ENCODE results near the gene FAM241B. TPM values are rescaled to one million over a fixed set of nuclear protein-coding genes. Genes with fewer than 3 reads are reported as not detected.

Gene FAM241B
- total RNA-seq, result 42.4 and 44.2 TPM in 2 replicates
- long read RNA-seq, transcript FAM241B-203 (3 exons, 746 nt), result minor isoform, 9 of 49 reads
- long read RNA-seq, transcript FAM241B-201 (4 exons, 1,065 nt), result major isoform, 27 of 49 reads
- long read RNA-seq, partial matches to known transcripts, result 5 of 49 reads
- long read RNA-seq, other reads (novel, unspliced or antisense), result 8 of 49 reads

- peak; percentile 99 for TF ChIP-seq CTCF (IDR thresholded peaks at IDR 0.05; ENCODE audit: unreplicated experiment)
- Mint-ChIP-seq H3K4me1 (ENCODE audit: low read depth) (peaks cover 9% of the 10 kb centered on the region), H3K9me3 (ENCODE audit: low read depth) (peaks cover 3% of the 10 kb centered on the region), H3K36me3 (ENCODE audit: insufficient read depth) (peaks cover 15% of the 10 kb centered on the region), H3K27me3 (peaks cover 8% of the 10 kb centered on the region), H3K27ac (peak within 1 kb of the TSS; percentile 93), H3K4me3 (ENCODE audit: low read depth) (peak within 1 kb of the TSS; percentile 84)
- peak; percentile 85 for DNase-seq (ENCODE audit: low spot score, unreplicated experiment)
Measured at GRCh38 chr10:69629897-69630650, at the start of gene FAM241B. FAM241B (plus strand) TSS chr10:69630247; CDS start chr10:69631744, 1,497 bp downstream.

- TF ChIP-seq CTCF (IDR thresholded peaks at IDR 0.05; ENCODE audit: unreplicated experiment), result no peak
- H3K27me3 Mint-ChIP-seq, result peaks cover 65% of the 10 kb centered on the region
- H3K4me1 Mint-ChIP-seq (ENCODE audit: low read depth), result no peaks in the 10 kb centered on the region
- H3K36me3 Mint-ChIP-seq (ENCODE audit: insufficient read depth), result no peaks in the 10 kb centered on the region
- H3K4me3 Mint-ChIP-seq (ENCODE audit: low read depth), result no peak overlapping the region
- DNase-seq (ENCODE audit: low spot score, unreplicated experiment), result no peak
- no peaks in the 10 kb centered on the region for H3K9me3 Mint-ChIP-seq (ENCODE audit: low read depth)
- H3K27ac Mint-ChIP-seq, result no peak overlapping the region
Measured at GRCh38 chr10:69580435-69580834, 49.6 kb upstream of the FAM241B start.

- no peaks in the 10 kb centered on the region for H3K36me3 Mint-ChIP-seq (ENCODE audit: insufficient read depth)
- H3K4me1 Mint-ChIP-seq (ENCODE audit: low read depth), result no peaks in the 10 kb centered on the region
- no peak overlapping the region for H3K27ac Mint-ChIP-seq
- no peak for TF ChIP-seq CTCF (IDR thresholded peaks at IDR 0.05; ENCODE audit: unreplicated experiment)
- no peaks in the 10 kb centered on the region for H3K9me3 Mint-ChIP-seq (ENCODE audit: low read depth)
- DNase-seq (ENCODE audit: low spot score, unreplicated experiment), result no peak
- no peak overlapping the region for H3K4me3 Mint-ChIP-seq (ENCODE audit: low read depth)
- peaks cover 51% of the 10 kb centered on the region for H3K27me3 Mint-ChIP-seq
Measured at GRCh38 chr10:69583106-69583505, 46.9 kb upstream of the FAM241B start.

- H3K27ac Mint-ChIP-seq, result no peak overlapping the region
- no peaks in the 10 kb centered on the region for H3K9me3 Mint-ChIP-seq (ENCODE audit: low read depth)
- no peaks in the 10 kb centered on the region for H3K36me3 Mint-ChIP-seq (ENCODE audit: insufficient read depth)
- peaks cover 49% of the 10 kb centered on the region for H3K27me3 Mint-ChIP-seq
- no peak for DNase-seq (ENCODE audit: low spot score, unreplicated experiment)
- H3K4me3 Mint-ChIP-seq (ENCODE audit: low read depth), result no peak overlapping the region
- TF ChIP-seq CTCF (IDR thresholded peaks at IDR 0.05; ENCODE audit: unreplicated experiment), result no peak
- no peaks in the 10 kb centered on the region for H3K4me1 Mint-ChIP-seq (ENCODE audit: low read depth)
Measured at GRCh38 chr10:69584624-69585023, 45.4 kb upstream of the FAM241B start.

- Mint-ChIP-seq H3K4me1 (ENCODE audit: low read depth) (no peaks in the 10 kb centered on the region), H3K9me3 (ENCODE audit: low read depth) (no peaks in the 10 kb centered on the region), H3K36me3 (ENCODE audit: insufficient read depth) (no peaks in the 10 kb centered on the region), H3K4me3 (ENCODE audit: low read depth) (no peak overlapping the region), H3K27ac (no peak overlapping the region), H3K27me3 (peaks cover 31% of the 10 kb centered on the region)
- TF ChIP-seq CTCF (IDR thresholded peaks at IDR 0.05; ENCODE audit: unreplicated experiment), result no peak
- no peak for DNase-seq (ENCODE audit: low spot score, unreplicated experiment)
Measured at GRCh38 chr10:69588358-69588757, 41.7 kb upstream of the FAM241B start.

Measured in progenitor cell of endocrine pancreas (in vitro differentiated cells).